GM19351 (cell line): Measurements from ENCODE around the gene LRCH4.
"Not testable (repeated sequence)": the region's sequence is repeated elsewhere in the genome, so short reads cannot be mapped to it uniquely, and the experiment has no call there.

Source experiments
- ATAC-seq: cut with Tn5 transposase; IDR thresholded peaks from one replicate; pipeline ENCODE4 v1.9.1; 2021; ENCODE audit warnings: mild to moderate bottlenecking, moderate library complexity; ENCODE audit not compliant: unreplicated experiment

LRCH4 gene

DNA sequence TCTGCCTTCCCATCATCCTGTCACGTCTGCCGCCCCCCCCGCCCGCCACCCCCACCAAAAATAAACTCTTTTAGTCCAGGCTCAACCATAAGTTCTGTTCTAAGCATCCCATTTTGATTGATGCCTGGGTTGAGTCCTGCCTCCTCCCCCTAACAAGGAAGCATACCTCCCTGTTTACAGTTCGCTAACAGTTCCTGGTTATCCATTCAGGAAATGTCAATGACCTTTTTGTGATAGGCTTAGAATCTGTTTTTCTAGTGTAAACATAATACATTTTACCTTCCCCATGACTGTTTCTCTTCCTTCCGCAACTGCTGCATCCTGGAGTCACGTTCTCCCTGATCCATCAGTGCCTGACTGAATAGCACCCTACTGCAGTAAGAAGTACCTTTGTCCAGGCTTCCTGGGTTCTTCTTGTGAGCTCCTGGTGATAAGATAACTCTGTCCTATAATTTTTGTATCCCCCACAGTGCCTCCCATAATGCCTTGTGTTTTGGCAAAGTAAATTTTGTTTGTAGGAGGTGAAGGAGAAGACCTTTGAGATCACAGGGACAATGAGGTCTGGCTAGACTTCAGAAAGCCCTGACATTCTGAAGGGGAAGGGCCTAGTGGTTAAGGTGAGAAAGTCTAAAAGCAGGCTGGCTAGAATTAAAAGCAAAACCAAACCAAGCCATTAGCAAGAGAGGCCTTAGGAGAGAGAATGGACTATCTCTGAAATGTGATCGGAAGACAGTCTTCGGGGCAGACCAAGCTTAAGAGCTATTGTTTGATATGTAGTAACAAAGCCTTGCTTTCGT lies 39.6 kb downstream of the LRCH4 start:
- ATAC-seq: peak; percentile 42

DNA sequence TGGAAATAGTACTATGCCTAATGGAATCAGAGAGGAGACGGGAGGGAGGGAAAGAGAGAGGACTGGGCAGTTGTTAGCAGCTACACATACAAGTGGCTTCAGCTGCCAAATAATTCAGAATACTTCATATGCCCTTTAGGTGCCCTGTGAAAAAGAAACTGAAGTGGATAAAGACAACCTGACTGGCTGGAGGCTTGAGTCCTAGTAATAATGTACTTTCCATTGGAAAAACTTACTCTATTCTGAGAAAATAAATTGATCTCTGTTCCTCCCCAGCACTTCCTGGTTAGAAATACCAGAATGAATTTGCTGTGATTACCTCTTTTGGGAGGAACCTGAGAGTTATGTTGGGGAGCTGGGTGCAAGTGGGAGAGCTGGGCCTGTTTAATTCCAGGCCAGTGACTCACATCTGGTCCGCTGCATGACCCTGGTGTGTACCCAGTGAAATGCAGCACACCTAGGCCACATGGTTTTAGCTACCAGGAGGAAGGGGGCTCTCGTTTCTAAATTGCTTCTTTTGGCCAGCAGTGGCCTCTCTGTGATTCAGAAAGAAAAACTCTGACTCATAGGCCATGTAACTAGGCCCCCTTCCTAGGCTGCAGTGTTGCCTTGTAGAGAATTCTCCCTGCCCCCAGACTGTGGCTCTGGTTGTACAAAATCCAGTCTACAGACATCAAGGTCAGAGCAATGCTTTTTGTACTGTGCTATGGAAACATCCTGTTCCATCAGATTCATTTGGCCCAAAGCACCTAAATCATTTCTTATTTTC lies 40.4 kb downstream of the LRCH4 start:
- ATAC-seq: peak; percentile 55

DNA sequence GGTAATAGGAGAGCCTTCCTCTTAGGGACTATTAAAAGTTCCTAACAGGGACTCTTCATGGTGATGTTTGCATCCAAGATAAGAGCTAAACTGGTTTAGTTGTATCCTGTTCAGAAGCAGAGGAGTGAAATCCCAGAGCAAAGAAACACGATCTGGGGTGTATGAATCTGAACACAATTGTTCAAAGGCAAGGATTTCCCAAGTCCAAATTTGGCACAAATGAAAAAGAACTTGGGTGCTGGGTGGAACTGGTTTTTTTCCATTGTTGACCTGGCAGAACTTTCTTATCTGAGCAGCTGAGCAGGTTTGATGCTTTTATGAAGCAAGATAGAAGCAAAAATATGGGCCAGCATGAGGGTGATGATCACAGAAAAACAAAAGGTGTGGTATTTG lies 41.0 kb downstream of the LRCH4 start:
- no peak for ATAC-seq

DNA sequence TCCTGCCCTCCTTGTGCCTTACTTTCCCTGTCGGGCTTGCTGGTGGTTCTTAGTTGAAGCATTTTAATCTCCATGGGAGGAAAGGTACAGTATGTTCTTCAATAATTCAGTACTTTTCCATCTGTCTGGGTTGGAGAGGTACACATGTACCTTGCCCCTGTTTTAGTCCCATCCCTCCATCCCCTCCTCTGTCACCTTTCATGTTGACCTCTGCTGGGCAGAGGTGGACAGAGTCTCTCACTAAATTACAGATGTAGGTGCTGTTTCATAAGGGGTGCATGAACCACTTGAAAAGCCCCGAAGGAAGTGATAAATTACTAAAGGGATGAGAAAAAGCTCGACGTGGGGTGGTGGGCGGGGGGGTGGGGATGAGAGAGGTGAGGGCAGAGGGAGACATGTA lies 41.5 kb downstream of the LRCH4 start:
- ATAC-seq: no peak

DNA sequence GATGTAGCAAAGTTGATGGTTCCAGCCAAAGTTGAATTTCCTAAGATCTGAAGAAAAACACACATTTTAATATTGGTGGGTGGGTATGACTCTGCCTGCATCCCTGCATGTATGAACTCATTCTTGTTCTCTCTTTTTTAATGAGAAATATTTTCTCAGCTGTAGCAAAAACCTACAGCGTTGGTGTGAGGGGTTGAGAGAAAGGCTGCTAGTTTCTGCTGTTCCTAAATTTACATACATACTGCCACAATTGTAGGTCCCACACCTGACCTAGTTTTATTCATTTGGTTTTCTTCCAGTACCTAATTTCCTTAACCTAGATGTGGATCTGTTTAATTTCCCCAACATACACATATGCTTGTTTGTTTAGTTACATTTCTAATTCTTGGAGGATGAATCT lies 42.3 kb downstream of the LRCH4 start:
- no peak for ATAC-seq

DNA sequence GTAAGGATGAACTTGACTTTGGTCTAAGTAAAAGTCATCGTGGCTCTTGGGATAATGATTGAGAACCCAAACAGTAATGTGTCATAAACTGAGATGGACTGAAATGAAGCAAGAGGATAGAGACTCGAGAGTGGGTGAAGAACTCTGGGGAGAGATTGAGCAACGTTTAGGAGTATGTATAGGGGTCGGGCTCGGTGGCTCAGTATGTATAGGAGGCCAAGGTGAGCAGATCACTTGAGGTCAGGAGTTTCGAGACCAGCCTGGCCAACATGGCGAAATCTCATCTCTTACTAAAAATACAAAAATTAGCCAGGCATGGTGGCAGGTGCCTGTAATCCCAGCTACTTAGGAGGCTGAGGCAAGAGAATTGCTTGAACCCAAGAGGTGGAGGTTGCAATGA lies 44.6 kb downstream of the LRCH4 start:
- not testable (repeated sequence) for ATAC-seq

DNA sequence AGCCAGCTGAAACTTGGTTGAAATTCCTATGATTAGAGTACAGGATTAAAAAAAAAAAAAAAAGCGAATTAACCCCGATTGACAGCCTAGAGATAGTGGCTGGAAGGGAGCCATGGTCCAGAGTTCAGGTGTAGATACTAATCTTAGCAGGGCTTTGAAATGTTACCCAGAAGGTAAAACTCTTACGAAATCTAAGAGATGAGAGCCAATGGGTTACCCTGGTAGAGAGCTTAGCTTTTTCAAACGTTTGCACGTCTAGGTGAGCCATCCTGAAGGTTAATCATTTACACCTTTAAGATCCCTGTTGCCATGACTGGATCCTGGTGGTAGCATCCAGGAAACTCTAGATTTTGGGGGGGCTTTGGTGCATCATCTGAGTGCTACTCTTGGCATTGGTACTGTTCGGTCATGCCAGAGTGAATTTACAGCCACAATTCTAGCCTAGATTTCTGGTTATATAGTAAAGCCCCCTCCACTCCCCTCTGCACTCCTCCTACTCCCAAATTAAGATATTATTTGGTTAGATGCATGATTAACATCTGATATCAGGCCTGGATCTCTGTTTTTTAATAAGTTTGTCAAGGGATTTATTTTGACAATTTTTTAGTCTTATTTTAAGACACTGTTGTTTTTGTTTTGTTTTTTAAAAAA lies 45.7 kb downstream of the LRCH4 start:
- ATAC-seq: no peak

DNA sequence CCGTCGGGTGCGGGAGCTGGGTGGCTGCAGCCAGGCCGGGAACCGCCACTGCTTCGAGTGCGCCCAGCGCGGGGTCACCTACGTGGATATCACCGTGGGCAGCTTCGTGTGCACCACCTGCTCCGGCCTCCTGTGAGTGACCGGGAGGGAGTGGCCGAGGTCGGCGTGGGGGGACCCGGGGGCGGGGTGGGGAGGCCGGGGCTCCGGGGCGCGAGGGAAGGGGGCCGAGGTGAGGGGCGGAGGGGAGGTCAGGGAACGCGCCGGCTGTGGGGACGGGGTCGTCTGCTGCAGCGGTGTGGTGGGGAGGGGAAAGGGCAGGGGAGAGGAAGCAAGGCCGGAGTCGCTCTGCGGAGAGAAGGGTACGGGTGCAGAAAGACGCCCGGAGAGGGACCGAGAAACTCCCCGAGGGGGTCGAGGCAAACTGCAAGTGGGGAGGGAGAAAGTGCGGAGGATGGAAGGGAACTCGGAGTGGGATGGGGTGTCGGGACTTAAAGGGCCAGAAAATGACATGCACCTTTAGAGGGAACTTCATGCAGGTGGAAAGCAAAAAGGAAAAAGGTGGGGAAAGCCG lies 46.4 kb downstream of the LRCH4 start:
- no peak for ATAC-seq

DNA sequence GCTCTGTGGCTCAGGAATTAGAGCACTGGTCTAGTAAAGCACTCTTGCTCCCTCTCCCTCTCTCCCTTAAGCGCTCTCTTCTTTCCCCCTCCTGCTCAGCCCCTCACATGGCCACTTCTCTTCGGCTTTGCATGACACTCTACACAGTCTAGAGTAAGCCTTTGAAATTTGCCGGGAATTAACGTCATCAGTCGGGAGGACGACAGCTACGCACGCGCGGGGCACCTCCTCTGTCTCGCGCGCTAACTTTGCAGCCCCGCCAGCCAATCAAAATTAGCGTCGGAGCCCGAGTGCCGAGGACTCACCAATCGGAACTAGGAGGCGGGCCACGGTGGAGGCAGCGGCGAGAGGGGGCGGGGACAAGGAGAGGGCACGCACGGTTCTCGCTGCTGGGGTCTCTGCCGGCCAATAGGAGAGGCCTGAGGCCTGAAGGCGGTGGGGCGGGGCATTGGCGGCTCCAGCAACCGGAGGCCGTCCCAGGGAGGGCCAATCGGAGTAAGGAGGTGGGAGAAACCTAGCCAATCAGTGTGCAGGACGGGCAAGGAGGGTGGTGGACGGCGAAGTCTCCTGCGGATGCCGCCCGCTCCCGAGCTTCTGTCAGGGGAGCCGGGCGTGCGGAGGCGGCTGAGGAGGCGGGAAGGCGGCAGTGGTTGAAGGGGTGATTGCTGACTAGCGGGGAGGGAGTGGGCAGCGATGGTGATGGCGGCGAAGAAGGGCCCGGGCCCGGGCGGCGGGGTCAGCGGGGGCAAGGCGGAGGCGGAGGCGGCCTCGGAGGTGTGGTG lies 47.1 kb downstream of the LRCH4 start, which contains the start of gene AGFG2:
TSS of gene AGFG2 (plus strand) at position 550 of the 782 bp plus-strand sequence. CDS start at position 694, 144 bp downstream.
- peak; percentile 92 for ATAC-seq

DNA sequence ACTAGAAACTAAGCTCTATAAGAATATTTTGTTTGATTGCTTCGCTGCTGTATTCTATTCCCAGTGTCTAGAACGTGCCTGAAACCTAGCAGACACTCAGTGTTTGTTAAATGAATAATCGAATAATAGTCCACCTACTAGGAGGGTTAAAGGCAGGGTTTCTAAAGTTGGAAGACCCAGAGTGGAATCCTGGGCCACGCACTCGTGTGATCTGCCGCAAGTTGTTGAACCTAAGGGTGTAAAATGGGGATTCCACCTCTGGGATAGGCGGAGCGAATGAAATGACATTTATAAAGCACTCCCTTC lies 47.6 kb downstream of the LRCH4 start:
- ATAC-seq: peak; percentile 4

DNA sequence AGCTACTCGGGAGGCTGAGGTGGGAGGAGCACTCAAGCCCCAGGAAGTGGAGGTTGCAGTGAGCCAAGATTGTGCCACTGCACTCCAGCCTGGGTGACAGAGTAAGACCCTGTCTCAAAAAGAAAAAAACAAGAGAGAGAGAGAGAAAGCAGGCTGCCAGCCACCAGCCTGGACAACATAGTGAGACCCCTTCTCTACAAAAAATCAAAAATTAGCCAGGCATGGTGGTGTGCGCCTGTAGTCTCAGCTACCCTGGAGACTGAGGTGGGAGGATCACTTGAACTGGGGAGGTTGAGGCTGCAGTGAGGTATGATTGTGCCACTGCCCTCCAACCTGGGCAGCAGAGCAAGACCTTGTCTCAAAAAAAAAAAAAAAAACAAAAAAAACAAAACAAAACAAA lies 49.2 kb downstream of the LRCH4 start:
- not testable (repeated sequence) for ATAC-seq

DNA sequence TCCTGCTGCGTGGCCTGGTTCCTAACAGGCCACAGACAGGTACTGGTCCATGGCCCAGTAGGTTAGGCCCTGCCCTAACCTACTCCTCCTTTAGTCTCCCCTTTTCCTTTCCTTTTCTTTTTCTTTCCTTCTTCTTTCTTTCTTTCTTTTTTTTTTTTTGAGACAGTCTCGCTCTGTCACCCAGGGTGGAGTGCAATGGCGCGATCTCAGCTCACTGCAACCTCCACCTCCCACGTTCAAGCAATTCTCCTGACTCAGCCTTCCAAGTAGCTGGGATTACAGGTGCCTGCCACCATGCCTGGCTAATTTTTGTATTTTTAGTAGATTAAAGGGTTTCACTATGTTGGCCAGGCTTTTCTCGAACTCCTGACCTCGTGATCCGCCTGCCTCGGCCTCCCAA lies 49.9 kb downstream of the LRCH4 start:
- ATAC-seq: not testable (repeated sequence)

DNA sequence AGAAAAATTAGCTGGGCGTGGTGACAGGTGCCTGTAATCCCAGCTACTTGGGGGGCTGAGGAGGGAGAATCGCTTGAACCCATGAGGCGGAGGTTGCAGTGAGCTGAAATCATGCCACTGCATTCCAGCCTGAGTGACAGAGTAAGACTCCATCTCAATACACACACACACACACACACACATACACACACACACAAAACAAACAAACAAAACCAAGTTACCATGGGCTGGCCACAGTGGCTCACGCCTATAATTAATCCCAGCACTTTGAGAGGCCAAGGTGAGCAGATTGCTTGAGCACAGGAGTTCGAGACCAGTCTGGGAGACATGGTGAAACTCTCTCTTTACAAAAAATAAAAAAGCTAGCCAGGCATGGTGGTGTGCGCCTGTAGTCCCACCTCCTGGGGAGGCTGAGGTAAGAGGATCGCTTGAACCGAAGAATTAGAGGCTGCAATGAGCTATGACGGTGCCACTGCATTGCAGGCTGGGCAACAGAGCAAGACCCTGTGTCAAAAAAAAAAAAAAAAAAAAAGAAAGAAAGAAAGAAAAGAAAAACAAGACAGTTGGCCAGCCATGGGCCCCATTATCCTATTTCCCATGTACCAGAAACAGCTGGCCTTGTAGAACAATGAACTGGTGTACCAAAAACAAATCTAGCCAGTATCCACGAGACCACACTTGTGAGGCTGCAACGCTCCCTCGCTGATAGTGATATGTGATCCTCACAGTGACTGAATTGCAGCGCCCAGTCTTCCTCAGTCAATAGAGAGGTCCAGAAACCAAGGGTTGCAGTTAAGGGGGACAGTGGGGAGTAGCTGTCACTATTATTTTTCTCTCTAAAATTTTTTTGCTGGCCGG lies 53.5 kb downstream of the LRCH4 start:
- no peak for ATAC-seq

DNA sequence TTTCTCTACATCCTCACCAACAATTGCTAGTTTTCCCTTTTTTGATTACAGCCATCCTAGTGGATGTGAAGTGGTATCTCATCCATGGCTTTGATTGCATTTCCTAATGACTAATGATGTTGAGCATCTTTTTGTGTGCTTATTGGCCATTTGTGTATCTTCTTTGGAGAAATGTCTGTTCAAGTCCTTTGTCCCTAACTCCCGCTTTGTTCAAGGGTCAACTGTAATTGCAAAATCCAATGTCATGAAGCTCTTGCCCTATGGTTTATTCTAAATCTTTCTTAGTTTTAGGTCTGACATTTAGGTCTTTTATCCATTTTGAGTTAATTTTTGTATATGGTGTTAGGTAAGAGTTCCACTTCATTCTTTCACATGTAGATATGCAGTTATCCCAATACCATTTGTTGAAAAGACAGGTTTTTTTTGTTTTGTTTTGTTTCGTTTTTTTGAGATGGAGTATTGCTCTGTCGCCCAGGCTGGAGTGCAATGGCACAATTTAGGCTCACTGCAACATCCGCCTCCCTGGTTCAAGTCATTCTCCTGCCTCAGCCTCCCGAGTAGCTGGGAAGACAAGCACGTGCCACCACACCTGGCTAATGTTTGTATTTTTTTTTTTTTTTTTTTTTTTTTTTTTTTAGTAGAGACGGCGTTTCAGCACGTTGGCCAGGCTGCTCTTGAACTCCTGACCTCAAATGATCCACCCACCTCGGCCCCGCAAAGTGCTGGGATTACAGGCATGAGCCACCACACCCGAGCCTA lies 57.6 kb downstream of the LRCH4 start:
- ATAC-seq: not testable (repeated sequence)
